SU-DHL-6 (cell line): Measurements from ENCODE around the gene RHOG.
A peak's percentile ranks its signal among the peaks of the same experiment; 100 is the strongest.

Experiments
- EZH2phosphoT487 ChIP-seq: fragments of 200-600 bp; sonication (generic), shearing (Covaris generic); conservative IDR thresholded peaks from 2 replicates; pipeline ENCODE4 v1.6.1; 2018; ENCODE audit warnings: mild to moderate bottlenecking, antibody characterized with exemption, low read length, moderate library complexity, mixed read lengths
- TF ChIP-seq, protein P1 (sequence below): fragments of 200-600 bp; sonication (generic); IDR thresholded peaks from one replicate; pipeline ENCODE4 v1.5.1; 2017; ENCODE audit warnings: antibody characterized with exemption, mild to moderate bottlenecking, low read length, moderate library complexity; ENCODE audit not compliant: insufficient read depth, poor library complexity, severe bottlenecking

DNA sequence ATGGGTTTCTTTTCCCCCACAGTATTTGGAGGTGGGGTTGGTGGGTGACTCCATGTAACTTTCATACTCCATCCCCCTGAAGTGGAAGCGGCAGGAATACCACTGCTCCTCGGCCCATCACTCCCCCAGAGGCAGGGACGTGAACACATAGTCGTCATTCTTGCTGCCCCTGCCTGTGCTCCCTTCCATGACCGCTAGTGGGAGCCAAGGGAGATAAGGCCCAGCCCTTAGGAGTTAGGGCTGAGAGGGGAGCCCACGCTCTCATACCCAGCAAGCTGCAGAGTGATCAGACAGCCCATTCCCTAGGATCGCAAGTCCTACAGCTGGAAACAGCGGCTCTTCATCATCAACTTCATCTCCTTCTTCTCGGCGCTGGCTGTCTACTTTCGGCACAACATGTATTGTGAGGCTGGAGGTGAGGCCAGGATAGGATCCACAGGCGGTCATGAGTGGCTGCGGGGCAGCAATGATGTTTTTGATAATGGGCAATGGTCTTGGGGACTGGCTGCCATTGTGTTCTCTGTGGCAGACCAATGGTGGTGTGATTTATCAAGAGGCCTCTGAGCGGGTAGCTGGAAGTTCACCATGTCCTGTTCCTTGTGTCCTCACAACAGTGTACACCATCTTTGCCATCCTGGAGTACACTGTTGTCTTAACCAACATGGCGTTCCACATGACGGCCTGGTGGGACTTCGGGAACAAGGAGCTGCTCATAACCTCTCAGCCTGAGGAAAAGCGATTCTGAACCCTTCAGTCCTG lies 15.9 kb downstream of the RHOG start:
- TF ChIP-seq, protein P1, sequence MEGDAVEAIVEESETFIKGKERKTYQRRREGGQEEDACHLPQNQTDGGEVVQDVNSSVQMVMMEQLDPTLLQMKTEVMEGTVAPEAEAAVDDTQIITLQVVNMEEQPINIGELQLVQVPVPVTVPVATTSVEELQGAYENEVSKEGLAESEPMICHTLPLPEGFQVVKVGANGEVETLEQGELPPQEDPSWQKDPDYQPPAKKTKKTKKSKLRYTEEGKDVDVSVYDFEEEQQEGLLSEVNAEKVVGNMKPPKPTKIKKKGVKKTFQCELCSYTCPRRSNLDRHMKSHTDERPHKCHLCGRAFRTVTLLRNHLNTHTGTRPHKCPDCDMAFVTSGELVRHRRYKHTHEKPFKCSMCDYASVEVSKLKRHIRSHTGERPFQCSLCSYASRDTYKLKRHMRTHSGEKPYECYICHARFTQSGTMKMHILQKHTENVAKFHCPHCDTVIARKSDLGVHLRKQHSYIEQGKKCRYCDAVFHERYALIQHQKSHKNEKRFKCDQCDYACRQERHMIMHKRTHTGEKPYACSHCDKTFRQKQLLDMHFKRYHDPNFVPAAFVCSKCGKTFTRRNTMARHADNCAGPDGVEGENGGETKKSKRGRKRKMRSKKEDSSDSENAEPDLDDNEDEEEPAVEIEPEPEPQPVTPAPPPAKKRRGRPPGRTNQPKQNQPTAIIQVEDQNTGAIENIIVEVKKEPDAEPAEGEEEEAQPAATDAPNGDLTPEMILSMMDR: peak; percentile 93
- no peak for TF ChIP-seq EZH2phosphoT487
